H1 (cell line): ENCODE results near the gene TIAM2. TPM values are rescaled to one million over a fixed set of nuclear protein-coding genes. Genes with fewer than 3 reads are reported as not detected.

Source experiments
- CHD2 ChIP-seq: IDR thresholded peaks from 2 replicates; pipeline ENCODE4 v1.6.1; 2012; ENCODE audit warnings: low read length, improper control_type of control experiment
- GTF2F1 ChIP-seq: IDR thresholded peaks from 2 replicates; pipeline ENCODE4 v1.6.1; 2012; ENCODE audit warnings: low read depth, low read length, improper control_type of control experiment, borderline replicate concordance
- HDAC6 ChIP-seq: IDR thresholded peaks from one replicate; pipeline ENCODE4 v1.7.1; 2012; ENCODE audit warnings: low read depth, mild to moderate bottlenecking, inconsistent platforms, low read length, moderate library complexity
- TAF1 ChIP-seq: IDR thresholded peaks from 2 replicates; pipeline ENCODE4 v1.6.1; 2011; ENCODE audit warnings: mild to moderate bottlenecking, low read depth, low read length
- polyA plus RNA-seq, 7 experiments: library from polyadenylated mRNA; depleted of rRNA in 3 of 7; stranded (reverse) in 5 of 7; unstranded in 2 of 7; fragments of >200 nt in 5 of 7; fragments of 200-250 nt in 2 of 7; gene quantifications; 1 replicate in 5 of 7; 2 replicates in 1 of 7; 4 replicates in 1 of 7; pipeline versions ENCODE4 v1.2.1 to v1.2.3, GENCODE V29; 2011 to 2013; ENCODE audit warnings: missing spikeins in 2 of 7, mixed read lengths in 2 of 7
- total RNA-seq: library from RNA; stranded (reverse); fragmentation: NEBNext Ultra II Directional; extraction: Animal tissue kit (Norgen Biotek cat#: 25700); gene quantifications from 2 replicates; pipeline ENCODE4 v1.2.1, GENCODE V29; 2021

The TIAM2 gene
- total and polyA plus RNA-seq, 2 of the 8 experiments (the other 6 are each of a cell fraction or from before 2014, with no cell fraction given): 7.4 to 23.9 TPM

DNA sequence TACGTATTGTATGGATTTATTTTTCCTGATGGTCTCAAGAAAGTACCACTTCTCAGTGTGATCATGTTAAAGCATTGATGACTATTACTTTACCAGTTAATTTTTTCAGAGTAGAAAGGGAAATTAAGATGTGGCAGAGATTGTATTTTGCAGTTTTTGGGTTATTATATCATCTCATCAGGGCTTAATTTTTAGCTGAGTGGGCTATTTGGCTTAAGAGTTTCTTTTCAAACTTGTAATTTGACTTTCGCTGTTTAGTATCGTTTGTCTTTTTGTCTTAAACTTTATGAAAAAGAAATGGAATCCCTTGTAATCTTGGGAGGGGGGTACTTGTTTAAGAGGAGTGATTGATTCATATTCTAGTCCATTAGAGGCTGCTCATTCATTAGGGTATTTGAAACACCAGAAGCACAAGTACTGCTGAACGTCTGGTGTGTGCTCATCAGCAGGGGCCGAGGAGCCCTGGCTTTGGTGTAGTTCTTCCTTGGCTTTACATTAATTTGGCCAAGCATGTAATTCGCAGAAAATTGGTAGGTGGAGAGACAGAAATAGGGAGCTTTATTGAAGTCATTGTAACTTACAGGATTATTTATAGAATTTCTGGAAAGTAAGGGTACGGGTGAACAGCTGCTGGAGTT, 112.4 kb downstream of the TIAM2 start (continued):
- TF ChIP-seq CHD2: no peak
- TF ChIP-seq GTF2F1: no peak
- no peak for TF ChIP-seq TAF1
- no peak for TF ChIP-seq HDAC6
